Left lung (tissue), 10 donors: ENCODE data around the gene UBE2O. TPM values are rescaled to one million over a fixed set of nuclear protein-coding genes. Genes with fewer than 3 reads are reported as not detected.

Experiments
- ATAC-seq: fragments of 200-7000 bp; cut with Tn5 transposase; one replicate; pipeline ENCODE4 v1.9.1; 2020; ENCODE audit warnings: moderate library complexity
- DNase-seq, 4 donors: peaks; one replicate each; pipeline ENCODE4 v3.0.0-alpha.2; 2013 to 2020
- H3K27ac ChIP-seq, 2 donors: fragments of 200-600 bp; sonication (generic) in 1 of 2; one replicate each; pipeline versions ENCODE4 v1.5.0 to v1.8.0; 2020 to 2021
- H3K27me3 ChIP-seq, 2 donors: fragments of 200-600 bp; sonication (generic) in 1 of 2; one replicate each; pipeline versions ENCODE4 v1.5.0 to v1.8.0; 2020 to 2021
- H3K36me3 ChIP-seq, 2 donors: fragments of 200-600 bp; sonication (generic) in 1 of 2; one replicate each; pipeline versions ENCODE4 v1.5.0 to v1.8.0; 2020 to 2021
- H3K4me1 ChIP-seq, 2 donors: fragments of 200-600 bp; one replicate each; pipeline ENCODE4 v1.8.0; 2021
- H3K4me3 ChIP-seq, 2 donors: fragments of 200-600 bp; sonication (generic) in 1 of 2; one replicate each; pipeline versions ENCODE4 v1.5.0 to v1.8.0; 2020 to 2021; ENCODE audit warnings: mild to moderate bottlenecking in 1 of 2
- H3K9me3 ChIP-seq, 2 donors: fragments of 200-600 bp; sonication (generic) in 1 of 2; one replicate each; pipeline versions ENCODE4 v1.5.0 to v1.8.0; 2020 to 2021
- intact Hi-C, 2 donors: fragments of 100-400 bp; cut with DNase I; formaldehyde crosslinking; loops; one replicate each; pipeline versions ENCODE4 v1.11.2 to v1.14.2; 2022
- polyA plus RNA-seq, 6 donors: library from polyadenylated mRNA; unstranded; fragments of 120-200 nt; gene quantifications; one replicate each; pipeline ENCODE4 v1.2.1, GENCODE V29; 2013; ENCODE audit not compliant: insufficient read length in 6 of 6
- total RNA-seq, 2 donors: library from RNA; stranded (reverse); fragmentation: NEBNext Ultra II Directional; extraction: Animal tissue kit (Norgen Biotek cat#: 25700); gene quantifications; one replicate each; pipeline ENCODE4 v1.2.1, GENCODE V29; 2021
- TF ChIP-seq, protein P1 (sequence below), 2 donors: fragments of 200-600 bp; sonication (generic) in 1 of 2; IDR thresholded peaks; one replicate each; pipeline versions ENCODE4 v1.5.0 to v1.8.0; 2021; ENCODE audit warnings: antibody characterized with exemption in 2 of 2
- donor health status: DM: no; HTN: yes; CAD: no.
- donor health status: DM: no; HTN: no; CAD: no.

UBE2O gene
- total and polyA plus RNA-seq, 8 donors, result 20.1 to 34.8 (median 27.1) TPM

DNA sequence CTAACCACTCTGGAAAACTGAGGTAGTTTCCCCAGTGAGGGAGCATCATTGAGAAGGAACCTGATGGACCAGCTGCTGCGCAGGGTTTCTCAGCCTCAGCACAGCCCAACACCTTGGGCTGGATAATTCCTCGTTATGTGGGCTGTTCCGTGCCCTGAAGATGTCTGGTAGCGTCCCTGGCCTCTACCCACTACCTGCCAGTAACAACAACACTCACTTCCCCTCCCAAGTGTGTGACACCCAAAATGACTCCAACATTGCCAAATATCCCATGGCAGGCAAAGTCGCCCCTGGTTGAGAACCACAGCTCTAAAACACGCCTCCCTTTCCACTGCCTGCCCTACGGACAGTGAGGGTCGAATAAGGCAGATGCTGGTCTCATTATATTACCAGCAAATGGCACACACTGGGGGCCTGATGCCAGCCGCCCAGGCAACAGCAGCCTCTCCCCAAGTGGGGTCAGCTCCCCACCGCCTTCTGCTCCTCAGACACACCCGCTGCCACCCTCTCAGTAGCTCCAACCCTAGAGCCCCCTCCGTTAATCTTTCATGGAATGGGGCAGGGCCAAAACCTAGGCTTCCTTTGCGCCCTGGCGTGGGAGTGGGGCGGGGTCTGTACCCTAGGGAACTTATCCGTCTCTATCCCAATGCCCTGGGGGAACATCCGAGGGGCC is 47.3 kb upstream of the UBE2O start:
- Histone ChIP-seq H3K27me3 (no peaks in the 10 kb centered on the region), H3K9me3 (no peaks in the 10 kb centered on the region), H3K4me3 (peak overlapping the region; percentile 73 to 80), H3K36me3 (peaks cover 0 to 7% of the 10 kb centered on the region in 2 donors), H3K4me1 (peaks cover 31 to 77% of the 10 kb centered on the region in 2 donors), H3K27ac (peak overlapping the region; percentile 79 to 87)
- TF ChIP-seq, protein P1, sequence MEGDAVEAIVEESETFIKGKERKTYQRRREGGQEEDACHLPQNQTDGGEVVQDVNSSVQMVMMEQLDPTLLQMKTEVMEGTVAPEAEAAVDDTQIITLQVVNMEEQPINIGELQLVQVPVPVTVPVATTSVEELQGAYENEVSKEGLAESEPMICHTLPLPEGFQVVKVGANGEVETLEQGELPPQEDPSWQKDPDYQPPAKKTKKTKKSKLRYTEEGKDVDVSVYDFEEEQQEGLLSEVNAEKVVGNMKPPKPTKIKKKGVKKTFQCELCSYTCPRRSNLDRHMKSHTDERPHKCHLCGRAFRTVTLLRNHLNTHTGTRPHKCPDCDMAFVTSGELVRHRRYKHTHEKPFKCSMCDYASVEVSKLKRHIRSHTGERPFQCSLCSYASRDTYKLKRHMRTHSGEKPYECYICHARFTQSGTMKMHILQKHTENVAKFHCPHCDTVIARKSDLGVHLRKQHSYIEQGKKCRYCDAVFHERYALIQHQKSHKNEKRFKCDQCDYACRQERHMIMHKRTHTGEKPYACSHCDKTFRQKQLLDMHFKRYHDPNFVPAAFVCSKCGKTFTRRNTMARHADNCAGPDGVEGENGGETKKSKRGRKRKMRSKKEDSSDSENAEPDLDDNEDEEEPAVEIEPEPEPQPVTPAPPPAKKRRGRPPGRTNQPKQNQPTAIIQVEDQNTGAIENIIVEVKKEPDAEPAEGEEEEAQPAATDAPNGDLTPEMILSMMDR (IDR thresholded peaks at IDR 0.05), result no peak
- no peak for DNase-seq
- no peak for ATAC-seq
- intact Hi-C loops, result no loop called here

DNA sequence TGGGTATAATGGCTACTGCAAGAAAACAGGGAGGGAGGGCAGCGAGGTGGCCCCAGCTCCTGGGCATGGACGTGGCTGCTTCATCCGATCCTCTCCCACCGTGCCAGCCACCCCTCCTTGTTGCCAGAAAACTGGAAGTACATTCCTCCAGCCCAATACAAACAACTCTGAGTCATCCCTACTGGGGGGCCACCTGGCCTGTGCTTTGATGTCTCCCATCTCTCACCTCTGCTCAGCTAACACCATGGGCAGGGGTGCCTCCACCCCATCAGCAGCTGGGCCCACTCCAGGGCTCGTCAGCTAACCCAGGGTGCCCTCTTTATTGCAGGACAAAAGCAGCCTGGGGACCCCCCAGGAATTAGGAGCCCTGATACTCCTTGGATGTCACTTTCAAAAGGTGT is 46.3 kb upstream of the UBE2O start:
- Histone ChIP-seq H3K27me3 (no peaks in the 10 kb centered on the region), H3K4me3 (peak overlapping the region in 1 of 2 donors; percentile 80), H3K27ac (peak overlapping the region; percentile 79 to 87), H3K4me1 (peaks cover 31 to 84% of the 10 kb centered on the region in 2 donors), H3K36me3 (peaks cover 0 to 15% of the 10 kb centered on the region in 2 donors), H3K9me3 (no peaks in the 10 kb centered on the region)
- ATAC-seq (no peak), DNase-seq (no peak)
- intact Hi-C loops, result no loop called here
- TF ChIP-seq, protein P1 (IDR thresholded peaks at IDR 0.05), result no peak

DNA sequence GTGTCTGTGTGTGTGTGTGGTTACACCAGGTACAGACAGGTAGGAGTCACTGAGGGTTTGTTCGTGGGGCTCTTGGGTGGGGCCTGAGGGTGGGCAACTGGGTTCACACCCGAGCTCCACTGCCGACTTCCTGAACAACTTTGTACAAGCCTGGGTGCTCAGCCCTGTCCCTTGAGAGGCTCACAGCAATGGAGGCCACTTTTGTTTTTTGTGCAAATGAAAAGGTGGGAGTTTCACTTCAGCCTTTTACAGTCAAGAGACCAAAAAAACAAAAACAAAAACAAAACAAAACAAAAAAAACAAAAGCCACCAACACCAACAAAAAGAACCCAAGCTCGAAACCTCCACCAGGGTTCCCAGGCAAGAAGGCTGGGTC is 45.9 kb upstream of the UBE2O start:
- ATAC-seq (no peak), DNase-seq (no peak)
- Histone ChIP-seq H3K27me3 (no peaks in the 10 kb centered on the region), H3K4me3 (peak overlapping the region in 1 of 2 donors; percentile 80), H3K27ac (peak overlapping the region in 1 of 2 donors; percentile 87), H3K4me1 (peaks cover 35 to 84% of the 10 kb centered on the region in 2 donors), H3K36me3 (peaks cover 0 to 15% of the 10 kb centered on the region in 2 donors), H3K9me3 (no peaks in the 10 kb centered on the region)
- TF ChIP-seq, protein P1 (IDR thresholded peaks at IDR 0.05), result no peak
- intact Hi-C loops, result no loop called here

DNA sequence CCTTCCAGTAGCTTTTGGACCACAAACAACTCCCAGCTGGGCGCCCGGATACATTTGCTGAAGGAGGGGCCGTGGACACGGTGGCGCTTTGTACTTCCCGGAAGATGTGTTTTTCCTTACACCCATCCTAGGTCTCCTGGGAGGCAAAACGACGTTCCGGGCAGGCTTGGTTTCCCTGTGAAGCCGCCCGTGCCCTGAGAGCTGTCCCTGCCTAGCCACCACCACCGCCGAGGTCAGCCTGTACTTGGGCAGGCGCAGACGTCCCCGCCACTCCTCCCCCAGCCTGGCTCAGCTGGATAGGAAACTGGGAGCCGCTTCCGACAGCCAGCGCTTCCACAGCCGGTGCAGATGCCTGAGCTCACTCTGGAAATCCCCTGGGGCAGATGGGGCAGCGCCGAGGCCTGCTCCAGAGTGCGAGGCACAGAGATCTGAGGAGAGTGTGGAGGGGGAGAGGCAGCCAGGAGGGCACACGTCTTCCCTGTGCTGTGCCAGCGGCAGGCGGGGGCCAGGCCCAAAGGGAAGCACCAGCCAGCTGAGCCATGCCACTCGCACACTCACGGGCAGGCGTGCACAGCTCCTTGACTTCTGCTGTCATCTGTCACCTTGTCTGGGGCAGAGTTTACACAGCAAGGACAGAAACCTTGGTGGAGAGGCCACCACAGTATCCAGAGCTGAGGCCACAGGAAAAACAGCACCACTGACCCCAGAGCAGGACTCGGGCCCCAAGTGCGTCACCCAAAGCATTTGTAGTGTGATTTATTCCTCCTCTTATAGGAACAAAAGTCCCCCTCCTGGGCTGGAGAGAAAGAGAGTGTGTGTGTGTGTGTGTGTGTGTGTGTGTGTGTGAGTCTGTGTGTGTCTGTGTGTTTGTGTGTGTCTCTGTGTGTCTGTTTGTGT is 45.3 kb upstream of the UBE2O start:
- H3K9me3 ChIP-seq, result no peaks in the 10 kb centered on the region
- peak; percentile 62 for ATAC-seq
- TF ChIP-seq, protein P1 (IDR thresholded peaks at IDR 0.05), result no peak
- peak in 3 of 4 donors; percentile 74 to 89 (median 81) for DNase-seq
- H3K36me3 ChIP-seq, result peaks cover 0 to 15% of the 10 kb centered on the region in 2 donors
- H3K4me3 ChIP-seq, result peak overlapping the region in 1 of 2 donors; percentile 25
- H3K27me3 ChIP-seq, result no peaks in the 10 kb centered on the region
- intact Hi-C loops, result no loop called here
- H3K27ac ChIP-seq, result peak overlapping the region; percentile 79 to 87
- H3K4me1 ChIP-seq, result peaks cover 41 to 89% of the 10 kb centered on the region in 2 donors

DNA sequence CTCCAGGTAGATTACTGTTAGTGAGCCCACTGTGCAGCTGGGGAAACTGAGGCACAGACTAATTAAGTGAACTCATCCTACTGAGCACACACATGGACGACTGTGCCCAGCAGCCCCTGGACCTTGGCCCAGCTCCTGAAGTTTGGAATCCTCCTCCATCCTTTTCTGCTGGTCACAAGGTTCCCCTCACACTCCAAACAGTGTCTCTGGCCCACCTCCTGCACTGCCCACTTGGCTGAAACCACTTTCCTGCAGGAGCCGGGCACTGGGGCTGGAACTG is 44.7 kb upstream of the UBE2O start:
- ATAC-seq (no peak), DNase-seq (no peak)
- H3K9me3 ChIP-seq, result no peaks in the 10 kb centered on the region
- peaks cover 45 to 91% of the 10 kb centered on the region in 2 donors for H3K4me1 ChIP-seq
- H3K27ac ChIP-seq, result peak overlapping the region; percentile 79
- peak overlapping the region in 1 of 2 donors; percentile 25 for H3K4me3 ChIP-seq
- peaks cover 0 to 15% of the 10 kb centered on the region in 2 donors for H3K36me3 ChIP-seq
- intact Hi-C loops, result no loop called here
- TF ChIP-seq, protein P1 (IDR thresholded peaks at IDR 0.05), result no peak
- no peaks in the 10 kb centered on the region for H3K27me3 ChIP-seq
